Measurements from ENCODE around the gene PDE1C. TPM values are rescaled to one million over a fixed set of nuclear protein-coding genes. Genes with fewer than 3 reads are reported as not detected.
"Not testable (repeated sequence)": the region's sequence is repeated elsewhere in the genome, so short reads cannot be mapped to it uniquely, and the experiment has no call there.

The PDE1C gene
- total and polyA plus RNA-seq, 12 donors: 0.33 to 9.9 (median 2.9) TPM

- H3K27me3 ChIP-seq: no peaks in the 10 kb centered on the region
- no peak for DNase-seq
- no peak overlapping the region for H3K4me3 ChIP-seq
- WGBS, 4 donors: 60 to 79% (median 62%) methylated on average over 9 to 18 of the region's 18 CpGs
- TF ChIP-seq CTCF (IDR thresholded peaks at IDR 0.05) (no peak), POLR2A (IDR thresholded peaks at IDR 0.05) (no peak)
- intact Hi-C loops (cut with DNase I): no loop called here
- H3K9me3 ChIP-seq (replicated peaks in 1 of 3): no peaks in the 10 kb centered on the region
- H3K4me1 ChIP-seq (replicated peaks in 1 of 2): peaks cover 0 to 11% of the 10 kb centered on the region in 2 donors
- no peak overlapping the region for H3K27ac ChIP-seq
- no peaks in the 10 kb centered on the region for H3K36me3 ChIP-seq (replicated peaks in 1 of 2)
These were observed 18.3 kb upstream of the PDE1C start for GRCh38 chr7:32088451-32088881.

DNA sequence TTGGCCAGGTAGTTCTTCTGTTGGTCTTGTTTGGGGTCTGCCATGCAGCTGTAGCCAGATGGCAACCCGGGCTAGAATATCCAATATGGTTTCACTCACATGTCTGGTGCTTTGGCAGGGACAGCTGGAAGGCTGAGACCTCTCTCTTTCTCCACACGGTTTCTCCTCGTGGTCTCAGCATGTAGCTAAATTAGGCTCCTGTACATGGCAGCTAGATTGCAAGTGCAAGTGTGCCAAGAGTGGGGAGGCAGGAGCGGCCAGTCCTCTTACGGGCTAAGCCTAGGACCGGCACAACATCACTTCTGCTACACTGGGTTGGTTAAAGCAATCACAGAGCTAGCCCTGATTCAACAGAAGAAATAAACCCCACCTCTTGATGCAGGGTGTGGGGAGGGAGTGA lies 9.3 kb upstream of the PDE1C start:
- intact Hi-C loops (cut with DNase I): no loop called here
- no peaks in the 10 kb centered on the region for H3K4me1 ChIP-seq (replicated peaks in 1 of 2)
- no peaks in the 10 kb centered on the region for H3K36me3 ChIP-seq (replicated peaks in 1 of 2)
- no peak overlapping the region for H3K27ac ChIP-seq
- WGBS, 4 donors: 76 to 90% (median 84%) methylated on average over 6 of the region's 6 CpGs
- H3K4me3 ChIP-seq: no peak overlapping the region
- H3K27me3 ChIP-seq: no peaks in the 10 kb centered on the region
- DNase-seq: no peak
- no peak for TF ChIP-seq CTCF (IDR thresholded peaks at IDR 0.05)
- no peak for TF ChIP-seq POLR2A (IDR thresholded peaks at IDR 0.05)
- H3K9me3 ChIP-seq (replicated peaks in 1 of 3): no peaks in the 10 kb centered on the region

GRCh38 chr7:32078824-32079223 lies 8.6 kb upstream of the PDE1C start:
- Histone ChIP-seq H3K4me1 (replicated peaks in 1 of 2) (no peaks in the 10 kb centered on the region), H3K36me3 (replicated peaks in 1 of 2) (no peaks in the 10 kb centered on the region), H3K4me3 (no peak overlapping the region), H3K27ac (no peak overlapping the region), H3K27me3 (no peaks in the 10 kb centered on the region), H3K9me3 (replicated peaks in 1 of 3) (no peaks in the 10 kb centered on the region)
- DNase-seq: no peak
- 56 to 72% (median 59%) methylated on average over 2 of the region's 2 CpGs for WGBS, 4 donors
- intact Hi-C loops (cut with DNase I): no loop called here
- no peak for TF ChIP-seq POLR2A (IDR thresholded peaks at IDR 0.05)
- no peak for TF ChIP-seq CTCF (IDR thresholded peaks at IDR 0.05)

DNA sequence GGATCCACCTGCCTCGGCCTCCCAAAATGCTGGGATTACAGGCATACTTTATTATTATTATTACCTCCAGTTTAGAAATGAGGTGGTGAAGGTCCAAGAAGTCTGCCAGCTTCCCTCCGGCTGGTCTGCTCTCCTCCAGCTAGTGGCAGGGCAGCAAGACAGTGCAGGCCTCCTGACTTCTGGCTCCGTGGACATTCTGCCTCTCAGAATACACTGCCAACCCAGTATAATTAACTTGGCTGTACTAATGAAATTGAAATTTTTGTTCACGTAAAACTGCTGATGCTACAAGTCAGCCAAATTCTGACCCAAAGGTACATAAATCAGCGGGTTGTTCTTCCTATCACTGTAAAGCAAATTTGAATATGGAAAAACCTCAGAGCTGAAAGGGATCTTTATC lies 7.6 kb upstream of the PDE1C start:
- Histone ChIP-seq H3K27ac (no peak overlapping the region), H3K36me3 (replicated peaks in 1 of 2) (no peaks in the 10 kb centered on the region), H3K9me3 (replicated peaks in 1 of 3) (no peaks in the 10 kb centered on the region), H3K4me3 (no peak overlapping the region), H3K4me1 (replicated peaks in 1 of 2) (no peaks in the 10 kb centered on the region), H3K27me3 (no peaks in the 10 kb centered on the region)
- no peak for DNase-seq
- 80 to 88% (median 85%) methylated on average over 5 of the region's 5 CpGs for WGBS, 4 donors
- no peak for TF ChIP-seq CTCF (IDR thresholded peaks at IDR 0.05)
- no peak for TF ChIP-seq POLR2A (IDR thresholded peaks at IDR 0.05)
- intact Hi-C loops (cut with DNase I): no loop called here

- H3K4me3 ChIP-seq; H3K27me3 ChIP-seq; H3K9me3 ChIP-seq (replicated peaks in 1 of 3); H3K36me3 ChIP-seq (replicated peaks in 1 of 2); H3K4me1 ChIP-seq (replicated peaks in 1 of 2); H3K27ac ChIP-seq; DNase-seq; intact Hi-C loops (cut with DNase I): not testable (repeated sequence)
- 66 to 79% (median 72%) methylated on average over 5 of the region's 5 CpGs for WGBS, 4 donors
These were observed 6.6 kb upstream of the PDE1C start for GRCh38 chr7:32076802-32077201.
